ENCODE data around the gene WDR88.

GRCh38 chr19:33199441-33200265, 67.7 kb downstream of the WDR88 start:
- TF ChIP-seq CTCF (IDR thresholded peaks at IDR 0.05): no peak
- no peak for TF ChIP-seq NFE2L1 (CRISPR knock-in tag; IDR thresholded peaks at IDR 0.05)
- TF ChIP-seq HMGA2 (CRISPR knock-in tag; IDR thresholded peaks at IDR 0.05): no peak
- no peak for TF ChIP-seq IRF1 (CRISPR knock-in tag; IDR thresholded peaks at IDR 0.05)
- no peak for TF ChIP-seq MAX (CRISPR knock-in tag; IDR thresholded peaks at IDR 0.05)
- TF ChIP-seq CREB1 (CRISPR knock-in tag; IDR thresholded peaks at IDR 0.05): no peak

All from WTC11 (cell line).